Vagina (tissue), 2 donors: ENCODE data around the gene RNASE8.
A peak's percentile ranks its signal among the peaks of the same experiment; 100 is the strongest.

Experiments used
- POLR2AphosphoS5 ChIP-seq, 2 donors: sonication (generic); formaldehyde crosslinking; IDR thresholded peaks; one replicate each; pipeline ENCODE4 v1.9.0; 2017; ENCODE audit warnings: antibody characterized with exemption in 2 of 2, mild to moderate bottlenecking in 2 of 2, low read depth in 1 of 2; ENCODE audit not compliant: insufficient read depth in 1 of 2
- TF ChIP-seq, protein P1 (sequence below), 3 experiments: fragments of 450-650 bp in 2 of 3; fragments of 200-600 bp in 1 of 3; sonication (generic) in 1 of 3; IDR thresholded peaks; one replicate each; pipeline ENCODE4 v1.5.1; 2017 to 2019; ENCODE audit warnings: antibody characterized with exemption in 3 of 3, mild to moderate bottlenecking in 2 of 3, moderate library complexity in 2 of 3

DNA sequence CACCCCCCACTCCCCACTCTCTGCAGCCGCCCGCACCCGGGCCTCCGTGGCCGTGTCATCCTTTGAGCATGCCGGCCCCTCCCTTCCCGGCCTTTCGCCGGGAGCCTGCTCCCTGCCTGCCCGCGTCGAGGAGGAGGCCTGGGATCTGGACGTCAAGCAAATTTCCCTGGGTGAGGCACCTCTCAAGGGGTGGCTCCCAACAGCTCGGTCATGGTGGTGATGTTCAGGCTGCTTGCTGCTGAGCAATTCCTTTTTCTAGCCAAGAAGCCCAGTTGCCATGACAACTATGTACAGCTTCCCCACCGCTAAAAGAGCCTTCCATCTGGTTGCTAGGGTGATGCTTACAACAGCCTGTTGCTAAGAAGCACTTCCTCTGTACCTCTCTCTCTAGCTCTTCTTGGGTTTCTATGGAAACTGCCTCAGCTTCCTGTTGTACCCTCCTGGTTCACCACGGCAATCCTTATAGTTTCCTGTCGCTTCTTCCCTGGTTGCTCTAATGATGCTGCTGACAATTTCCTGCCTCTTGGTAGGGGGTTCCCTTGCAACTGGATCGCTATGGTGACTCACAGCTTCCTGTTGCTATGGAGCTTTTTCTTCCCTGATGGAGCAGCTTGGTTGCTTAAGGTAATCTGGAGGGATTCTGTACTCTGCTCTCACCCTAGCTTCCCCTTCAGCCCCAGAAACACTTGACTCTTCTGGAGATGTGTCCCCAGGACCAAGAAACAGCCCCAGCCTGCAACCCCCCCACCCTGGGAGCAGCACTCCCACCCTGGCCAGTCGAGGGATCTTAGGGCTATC is 29.9 kb downstream of the RNASE8 start:
- TF ChIP-seq, protein P1, sequence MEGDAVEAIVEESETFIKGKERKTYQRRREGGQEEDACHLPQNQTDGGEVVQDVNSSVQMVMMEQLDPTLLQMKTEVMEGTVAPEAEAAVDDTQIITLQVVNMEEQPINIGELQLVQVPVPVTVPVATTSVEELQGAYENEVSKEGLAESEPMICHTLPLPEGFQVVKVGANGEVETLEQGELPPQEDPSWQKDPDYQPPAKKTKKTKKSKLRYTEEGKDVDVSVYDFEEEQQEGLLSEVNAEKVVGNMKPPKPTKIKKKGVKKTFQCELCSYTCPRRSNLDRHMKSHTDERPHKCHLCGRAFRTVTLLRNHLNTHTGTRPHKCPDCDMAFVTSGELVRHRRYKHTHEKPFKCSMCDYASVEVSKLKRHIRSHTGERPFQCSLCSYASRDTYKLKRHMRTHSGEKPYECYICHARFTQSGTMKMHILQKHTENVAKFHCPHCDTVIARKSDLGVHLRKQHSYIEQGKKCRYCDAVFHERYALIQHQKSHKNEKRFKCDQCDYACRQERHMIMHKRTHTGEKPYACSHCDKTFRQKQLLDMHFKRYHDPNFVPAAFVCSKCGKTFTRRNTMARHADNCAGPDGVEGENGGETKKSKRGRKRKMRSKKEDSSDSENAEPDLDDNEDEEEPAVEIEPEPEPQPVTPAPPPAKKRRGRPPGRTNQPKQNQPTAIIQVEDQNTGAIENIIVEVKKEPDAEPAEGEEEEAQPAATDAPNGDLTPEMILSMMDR (IDR thresholded peaks at IDR 0.05) = no peak
- TF ChIP-seq POLR2AphosphoS5 (IDR thresholded peaks at IDR 0.05; ENCODE audit: insufficient read depth in 1 of 2, low read depth in 1 of 2) = peak in 1 of 2 donors; percentile 23
